G401 (cell line): ENCODE measurements around the gene DAPK3. TPM values are rescaled to one million over a fixed set of nuclear protein-coding genes. Genes with fewer than 3 reads are reported as not detected.
"Not testable (repeated sequence)": the region's sequence is repeated elsewhere in the genome, so short reads cannot be mapped to it uniquely, and the experiment has no call there.

Source experiments
- DNase-seq: peaks from one replicate; pipeline ENCODE4 v3.0.0-alpha.2; 2015; ENCODE audit warnings: low spot score
- in situ Hi-C: cut with HindIII; loops from 2 replicates; pipeline ENCODE4 v1.10.0; 2016; ENCODE audit warnings: low sequenced_read_pairs, mixed read lengths
- total RNA-seq: library from RNA; depleted of rRNA; stranded (reverse); fragments of >200 nt; shearing (Covaris generic); gene quantifications from 2 replicates; pipeline ENCODE4 v1.2.3, GENCODE V29; 2014

DAPK3 gene
- total RNA-seq, 1 experiment from 2014 or later, result 247 TPM

DNA sequence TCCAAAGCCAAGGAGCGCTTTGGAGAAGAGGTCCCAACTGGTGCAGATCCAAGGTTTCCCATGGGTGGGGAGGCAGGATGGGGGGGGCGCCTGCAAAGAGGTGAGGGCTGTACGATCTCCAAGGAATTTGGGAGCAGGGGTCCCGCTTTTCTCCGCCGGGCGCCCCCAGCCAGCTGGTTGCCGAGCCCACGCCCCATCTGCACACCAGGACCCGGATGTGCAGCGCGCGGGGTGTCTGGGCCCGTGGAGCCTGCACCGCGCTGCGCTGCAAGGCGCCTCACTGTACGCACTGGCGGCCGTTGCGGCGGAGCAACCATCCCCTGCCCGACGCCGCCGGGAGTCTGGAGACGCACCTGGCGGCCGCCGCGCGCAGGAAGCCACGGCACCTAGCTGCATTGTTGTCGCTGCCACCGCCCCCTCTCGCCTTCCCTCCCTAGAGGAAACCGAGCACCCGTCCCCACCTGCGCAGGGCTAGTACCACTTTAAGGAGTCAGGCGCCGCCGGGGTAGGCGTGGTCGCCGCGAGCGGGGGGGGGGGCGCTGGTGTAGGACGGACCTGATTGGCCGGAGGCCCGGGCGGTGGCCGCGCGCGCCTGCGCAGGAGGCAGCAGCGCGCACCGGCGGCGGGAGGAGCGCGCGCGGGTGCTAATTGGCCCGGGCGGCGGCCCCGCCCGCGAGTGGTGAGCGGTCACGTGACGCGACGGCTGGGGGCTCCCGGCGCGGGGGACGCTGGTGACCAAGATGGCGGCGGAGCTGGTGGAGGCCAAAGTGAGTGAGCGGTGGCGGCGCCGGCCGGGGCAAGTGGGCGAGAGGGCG lies 36.3 kb upstream of the DAPK3 start, which contains the start of gene PIAS4:
PIAS4 (plus strand) TSS at position 716 of the 815 bp plus-strand sequence; CDS start at position 741, 25 bp downstream.
- peak; percentile 93 for DNase-seq
- in situ Hi-C loops, result no loop called here

DNA sequence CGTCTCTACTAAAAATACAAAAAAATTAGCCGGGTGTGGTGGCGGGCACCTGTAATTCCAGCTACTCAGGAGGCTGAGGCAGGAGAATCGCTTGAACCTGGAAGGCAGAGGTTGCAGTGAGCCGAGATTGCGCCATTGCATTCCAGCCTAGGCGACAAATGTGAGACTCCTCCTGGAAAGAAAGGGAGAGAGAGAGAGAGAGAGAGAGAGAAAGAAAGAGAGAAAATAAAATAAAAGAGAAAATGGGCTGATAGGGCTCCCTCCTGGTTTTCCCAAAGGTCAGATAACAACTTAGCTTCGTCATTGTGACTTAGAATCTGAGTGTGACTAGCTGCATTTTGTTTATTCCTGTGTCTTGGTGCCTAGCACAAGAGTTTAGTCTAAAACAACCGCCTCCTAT lies 34.5 kb upstream of the DAPK3 start:
- in situ Hi-C loops, DNase-seq: not testable (repeated sequence)

DNA sequence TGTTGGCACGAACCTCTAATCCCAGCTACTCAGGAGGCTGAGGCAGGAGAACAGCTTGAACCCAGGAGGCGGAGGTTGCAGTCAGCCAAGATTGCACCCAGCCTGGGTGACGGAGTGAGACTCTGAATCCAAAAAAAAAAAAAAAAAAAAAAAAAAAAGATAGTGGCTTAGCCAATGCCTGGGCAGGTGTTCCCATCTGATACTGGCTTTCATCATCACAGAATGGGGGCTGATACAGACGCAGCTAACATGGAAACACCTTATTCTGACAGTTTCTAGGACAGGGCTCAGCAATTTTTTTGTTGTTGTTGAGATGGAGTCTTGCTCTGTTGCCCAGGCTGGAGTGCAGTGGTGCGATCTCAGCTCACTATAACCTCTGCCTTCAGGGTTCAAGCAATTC lies 29.9 kb upstream of the DAPK3 start:
- in situ Hi-C loops, DNase-seq: not testable (repeated sequence)

DNA sequence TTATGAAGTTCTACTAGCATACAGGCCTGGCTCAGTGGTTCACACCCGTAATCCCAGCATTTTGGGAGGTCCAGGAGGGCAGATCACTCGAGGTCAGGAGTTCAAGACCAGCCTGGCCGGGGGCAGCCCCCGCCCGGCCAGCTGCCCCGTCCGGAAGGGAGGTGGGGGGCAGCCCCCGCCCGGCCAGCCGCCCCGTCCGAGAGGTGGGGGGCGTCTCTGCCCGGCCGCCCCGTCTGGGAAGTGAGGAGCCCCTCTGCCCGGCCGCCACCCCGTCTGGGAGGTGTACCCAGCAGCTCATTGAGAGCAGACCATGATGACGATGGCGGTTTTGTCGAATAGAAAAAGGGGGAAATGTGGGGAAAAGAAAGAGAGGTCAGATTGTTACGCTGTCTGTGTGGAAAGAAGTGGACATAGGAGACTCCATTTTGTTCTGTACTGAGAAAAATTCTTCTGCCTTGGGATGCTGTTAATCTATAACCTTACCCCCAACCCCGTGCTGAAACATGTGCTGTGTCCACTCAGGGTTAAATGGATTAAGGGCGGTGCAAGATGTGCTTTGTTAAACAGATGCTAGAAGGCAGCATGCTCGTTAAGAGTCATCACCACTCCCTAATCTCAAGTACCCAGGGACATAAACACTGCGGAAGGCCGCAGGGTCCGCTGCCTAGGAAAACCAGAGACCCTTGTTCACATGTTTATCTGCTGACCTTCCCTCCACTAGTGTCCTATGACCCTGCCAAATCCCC lies 27.9 kb upstream of the DAPK3 start:
- in situ Hi-C loops, DNase-seq: not testable (repeated sequence)

DNA sequence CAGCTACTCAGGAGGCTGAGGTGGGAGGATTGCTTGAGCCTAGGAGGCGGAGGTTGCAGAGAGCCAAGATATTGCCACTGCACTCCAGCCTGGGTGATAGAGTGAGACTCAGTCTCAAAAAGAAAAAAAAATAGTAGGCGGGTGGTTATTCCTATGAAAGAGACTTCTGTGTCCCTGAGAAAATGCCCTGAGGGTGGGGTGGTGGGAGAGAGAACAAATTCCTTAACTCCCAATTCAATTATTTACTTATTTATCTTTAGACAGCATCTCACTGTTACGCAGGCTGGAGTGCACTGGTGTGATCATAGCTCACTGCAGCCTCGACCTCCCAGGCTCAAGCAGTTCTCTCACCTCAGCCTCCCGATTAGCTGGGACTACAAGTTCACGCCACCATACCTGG lies 24.7 kb upstream of the DAPK3 start:
- no peak for DNase-seq
- in situ Hi-C loops, result no loop called here

DNA sequence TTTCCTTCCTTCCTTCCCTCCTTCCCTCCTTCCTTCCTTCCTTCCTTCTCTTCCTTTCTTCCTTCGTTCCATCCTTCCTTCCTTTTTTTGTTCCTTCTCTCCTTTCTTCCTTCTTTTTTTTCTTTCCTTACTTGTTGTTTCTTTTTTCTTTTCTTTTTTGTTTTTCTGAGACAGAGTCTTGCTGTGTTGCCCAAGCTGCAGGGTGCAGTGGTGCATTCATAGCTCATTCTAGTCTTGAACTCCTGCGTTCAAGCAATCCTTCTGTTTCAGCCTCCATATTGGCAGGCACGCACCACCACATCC lies 19.9 kb upstream of the DAPK3 start:
- no peak for DNase-seq
- in situ Hi-C loops, result no loop called here

DNA sequence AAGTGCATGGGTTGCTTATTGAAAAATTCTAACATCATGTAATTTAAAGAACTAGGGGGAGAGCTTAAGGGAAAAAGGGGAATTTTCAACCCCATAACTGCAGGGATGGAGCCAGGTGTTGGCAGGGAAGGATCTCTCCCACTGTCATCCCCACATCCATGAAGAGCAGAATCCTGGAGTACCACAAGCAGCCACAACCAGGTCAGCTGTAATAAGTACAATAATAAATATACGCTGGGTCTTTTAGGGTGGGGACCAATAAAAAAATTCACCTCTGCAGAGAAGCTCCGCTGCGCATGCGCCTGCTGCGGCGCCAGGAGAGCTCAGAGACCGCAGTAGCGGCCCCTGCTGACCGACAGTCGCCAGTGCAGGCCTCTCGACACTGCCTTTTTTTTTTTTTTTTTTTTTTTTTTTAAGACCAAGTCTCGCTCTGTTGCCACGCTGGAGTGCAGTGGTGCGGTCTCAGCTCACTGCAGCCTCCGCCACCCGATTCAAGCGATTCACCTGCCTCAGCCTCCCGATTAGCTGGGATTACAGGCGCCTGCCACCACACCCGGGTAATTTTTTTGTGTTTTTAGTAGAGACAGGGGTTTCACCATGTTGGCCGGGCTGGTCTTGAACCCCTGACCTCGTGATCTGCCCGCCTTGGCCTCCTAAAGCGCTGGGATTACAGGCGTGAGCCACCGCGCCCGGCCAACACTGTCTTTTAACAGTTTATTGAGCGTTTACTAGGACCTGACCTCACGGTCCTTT lies 16.9 kb upstream of the DAPK3 start:
- peak; percentile 89 for DNase-seq
- in situ Hi-C loops, result no loop called here

DNA sequence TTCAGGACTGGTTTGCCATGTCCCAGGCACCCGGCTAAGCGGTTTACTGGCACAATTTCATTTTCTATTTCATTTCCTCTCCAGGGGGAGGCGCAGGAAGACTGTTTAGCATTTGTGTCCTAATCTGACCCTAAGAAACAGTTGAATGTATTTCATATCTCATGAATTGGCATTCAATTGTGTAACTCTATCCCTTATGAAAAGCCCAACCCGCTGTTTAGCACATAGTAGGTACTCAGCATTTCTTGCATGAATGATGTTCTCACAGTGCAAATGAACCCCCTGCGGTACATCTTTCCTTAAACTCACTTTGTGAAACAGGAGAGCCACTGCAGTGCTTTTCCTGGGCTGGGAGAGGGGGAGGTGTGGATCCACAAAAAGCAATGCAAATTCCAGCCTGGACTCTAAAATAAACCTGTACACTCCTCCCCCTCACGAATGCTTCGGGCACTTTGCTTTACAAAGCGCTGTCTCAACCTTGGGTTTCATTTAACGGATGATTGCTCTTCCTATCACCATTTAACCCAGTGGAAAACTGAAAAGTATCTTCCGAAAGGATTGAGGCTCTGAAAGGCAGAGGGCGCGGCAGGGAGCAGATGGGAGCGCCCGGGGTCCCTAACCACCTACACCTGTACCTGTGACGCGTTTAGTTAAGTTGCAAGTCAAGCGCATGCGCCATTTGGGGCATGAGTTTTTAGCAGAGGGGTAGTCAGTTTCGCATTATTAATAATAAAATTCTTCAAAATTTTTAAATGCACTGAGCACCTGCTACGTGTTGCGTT lies 15.6 kb upstream of the DAPK3 start:
- DNase-seq, result peak; percentile 94
- in situ Hi-C loops, result no loop called here

DNA sequence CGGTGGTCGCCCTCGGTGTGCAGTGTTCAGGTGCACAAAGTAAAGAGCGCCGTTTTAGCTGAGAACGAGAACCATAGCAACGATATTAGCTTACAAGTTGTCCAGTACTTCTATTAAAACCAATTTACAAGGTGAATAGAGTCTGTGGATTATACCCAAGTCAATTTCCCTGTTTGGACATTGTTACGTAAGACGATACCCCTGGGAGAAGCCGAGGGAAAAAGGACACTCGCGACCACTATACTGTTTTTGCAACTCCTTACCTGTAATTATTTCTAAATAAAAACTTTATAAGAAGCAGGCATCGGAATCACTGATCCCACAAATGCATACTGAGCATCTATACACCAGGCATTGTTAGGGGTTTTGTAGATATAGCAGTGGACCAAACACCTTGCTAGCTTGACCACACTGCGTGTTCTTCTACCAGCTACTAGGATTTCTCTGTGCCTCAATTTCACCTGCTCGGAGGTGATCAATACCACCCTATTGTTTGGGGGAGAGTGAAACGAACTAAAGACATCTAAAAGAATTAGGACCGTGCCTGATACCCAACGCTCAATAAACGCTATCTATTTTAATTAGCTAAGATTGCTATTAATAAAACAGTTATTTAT lies 14.9 kb upstream of the DAPK3 start:
- DNase-seq, result peak; percentile 48
- in situ Hi-C loops, result no loop called here

DNA sequence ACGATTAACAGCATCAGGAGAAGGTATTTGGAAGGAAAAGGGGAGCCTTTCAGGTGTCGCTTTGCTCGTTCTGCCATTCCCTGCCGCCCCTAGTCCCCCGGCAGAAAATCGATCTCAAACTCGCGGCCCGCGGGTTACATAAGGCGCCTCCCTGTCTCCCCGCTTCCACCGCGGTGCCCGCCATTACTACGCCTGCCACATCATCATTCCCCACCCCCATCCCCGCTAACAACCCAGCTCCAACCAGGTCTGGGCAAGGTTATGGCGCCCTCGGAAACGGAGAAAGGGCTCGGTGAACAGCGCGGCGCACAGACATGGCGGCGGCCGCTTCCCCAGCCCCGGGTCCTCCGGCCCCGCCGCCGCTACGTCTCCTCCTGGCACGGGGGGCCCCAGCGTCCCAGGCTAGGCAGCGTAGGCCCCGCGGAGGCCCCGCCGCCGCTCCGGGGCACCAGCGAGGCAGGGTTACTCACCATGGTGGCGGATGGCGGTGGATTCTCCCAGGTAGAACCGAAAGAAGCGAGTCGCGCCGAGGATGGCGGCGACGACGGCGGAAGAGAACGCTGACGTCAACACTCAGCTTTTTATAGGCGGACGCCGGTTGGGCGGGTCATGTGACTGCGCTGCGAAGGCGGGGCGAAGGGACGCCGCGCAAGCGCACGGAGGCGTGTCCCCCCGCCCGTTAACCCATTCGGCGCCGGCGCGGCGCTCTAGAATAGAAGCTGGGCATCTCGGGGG lies 14.2 kb upstream of the DAPK3 start, which contains the start of gene EEF2:
EEF2 (minus strand) TSS at position 556 of the 735 bp plus-strand sequence; CDS start at position 473, 83 bp downstream.
- DNase-seq, result peak; percentile 86
- in situ Hi-C loops, result no loop called here

DNA sequence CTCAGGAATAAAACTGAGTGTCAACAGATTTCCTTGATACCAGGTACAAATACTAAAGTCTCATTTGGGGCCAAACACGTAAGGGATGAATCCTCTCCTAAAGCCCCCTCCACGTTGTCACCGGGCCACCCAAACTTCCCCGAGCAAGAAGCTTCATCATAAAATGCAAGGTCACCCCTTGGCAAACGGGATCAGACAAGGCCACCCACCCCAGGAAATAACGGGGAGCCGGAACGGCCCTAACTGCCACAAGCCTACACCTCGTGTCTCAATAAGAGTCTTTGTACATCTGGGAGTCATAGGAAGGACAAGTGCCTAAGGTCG lies 13.6 kb upstream of the DAPK3 start:
- no peak for DNase-seq
- in situ Hi-C loops, result no loop called here

DNA sequence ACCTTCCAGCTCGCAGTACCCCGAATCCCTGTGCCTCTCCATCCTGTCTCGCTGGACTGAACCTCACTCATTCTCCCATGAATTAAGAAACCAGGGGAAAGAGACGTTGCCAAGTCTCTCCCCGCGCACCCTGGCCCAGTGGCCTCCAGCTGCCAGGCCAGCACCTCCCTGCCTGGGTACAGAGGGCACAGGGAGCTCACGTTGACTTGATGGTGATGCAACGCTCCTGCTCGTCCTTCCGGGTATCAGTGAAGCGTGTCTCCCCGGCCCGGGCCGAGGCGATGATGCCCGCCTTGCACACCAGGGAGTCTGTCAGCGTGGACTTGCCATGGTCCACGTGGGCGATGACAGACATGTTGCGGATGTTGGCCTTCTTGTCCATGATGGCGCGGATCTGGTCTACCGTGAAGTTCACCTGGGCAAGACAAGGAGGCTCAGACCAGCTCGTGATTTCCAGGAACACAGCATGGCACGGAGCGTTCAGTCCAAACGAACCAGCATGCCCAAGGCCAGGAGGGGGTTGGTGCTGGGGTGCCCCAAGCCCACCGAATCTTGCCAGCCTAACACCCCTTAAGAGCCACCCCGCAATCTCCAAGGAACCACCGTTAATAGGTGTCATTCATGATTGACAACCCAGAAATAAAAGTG lies 13.2 kb upstream of the DAPK3 start:
- in situ Hi-C loops, result no loop called here
- DNase-seq, result no peak

DNA sequence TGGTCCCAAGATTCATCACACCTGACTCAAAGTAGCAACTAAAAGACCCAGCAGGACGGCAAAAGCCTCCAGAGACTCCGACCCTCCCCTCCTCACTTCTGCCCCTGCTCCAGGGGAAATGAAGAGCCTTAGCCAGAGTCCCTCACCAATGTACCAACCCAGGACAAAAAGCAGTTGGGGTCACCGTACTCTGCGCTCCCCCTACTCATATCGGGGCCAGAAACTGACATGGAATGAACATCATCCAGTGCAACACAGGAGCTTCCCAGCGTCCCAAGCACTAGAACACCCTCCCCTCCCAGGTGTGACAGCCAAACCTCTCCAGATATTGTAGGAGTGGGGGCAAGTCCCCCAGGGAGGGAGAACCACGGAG lies 12.6 kb upstream of the DAPK3 start:
- in situ Hi-C loops, result no loop called here
- DNase-seq, result no peak

DNA sequence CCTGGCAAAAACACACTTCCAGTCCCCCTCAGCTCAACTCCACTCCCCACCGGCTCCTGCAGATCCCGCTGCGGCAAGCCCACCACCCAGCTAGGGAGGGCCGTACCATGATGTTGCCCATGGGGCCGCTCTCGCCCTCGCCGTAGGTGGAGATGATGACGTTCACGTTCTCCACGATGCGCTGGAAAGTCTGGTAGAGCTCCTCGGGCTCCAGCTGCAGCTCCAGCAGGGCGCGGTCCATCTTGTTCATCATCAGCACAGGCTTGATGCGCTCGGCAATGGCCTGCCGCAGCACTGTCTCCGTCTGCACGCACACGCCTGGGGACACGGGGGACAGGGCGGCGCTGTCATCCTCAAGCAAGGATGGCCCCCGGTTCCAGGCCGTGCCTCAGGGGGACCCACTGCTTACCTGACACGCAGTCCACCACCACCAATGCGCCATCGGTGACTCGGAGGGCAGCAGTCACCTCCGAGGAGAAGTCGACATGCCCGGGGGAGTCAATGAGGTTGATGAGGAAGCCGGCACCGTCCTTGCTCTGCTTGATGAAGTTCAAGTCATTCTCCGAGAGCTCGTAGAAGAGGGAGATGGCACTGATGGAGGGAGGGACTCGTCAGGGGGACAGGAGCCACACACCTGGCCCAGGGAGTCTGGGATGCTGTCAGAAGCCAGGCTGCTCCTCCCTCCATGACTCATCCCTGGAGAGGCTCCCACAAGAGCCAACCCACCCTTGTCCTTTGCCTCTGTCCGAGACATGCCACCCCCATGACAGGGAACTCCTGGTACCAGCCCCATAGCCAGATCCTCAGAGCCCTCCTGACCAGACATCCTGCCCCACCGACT lies 12.0 kb upstream of the DAPK3 start:
- no peak for DNase-seq

DNA sequence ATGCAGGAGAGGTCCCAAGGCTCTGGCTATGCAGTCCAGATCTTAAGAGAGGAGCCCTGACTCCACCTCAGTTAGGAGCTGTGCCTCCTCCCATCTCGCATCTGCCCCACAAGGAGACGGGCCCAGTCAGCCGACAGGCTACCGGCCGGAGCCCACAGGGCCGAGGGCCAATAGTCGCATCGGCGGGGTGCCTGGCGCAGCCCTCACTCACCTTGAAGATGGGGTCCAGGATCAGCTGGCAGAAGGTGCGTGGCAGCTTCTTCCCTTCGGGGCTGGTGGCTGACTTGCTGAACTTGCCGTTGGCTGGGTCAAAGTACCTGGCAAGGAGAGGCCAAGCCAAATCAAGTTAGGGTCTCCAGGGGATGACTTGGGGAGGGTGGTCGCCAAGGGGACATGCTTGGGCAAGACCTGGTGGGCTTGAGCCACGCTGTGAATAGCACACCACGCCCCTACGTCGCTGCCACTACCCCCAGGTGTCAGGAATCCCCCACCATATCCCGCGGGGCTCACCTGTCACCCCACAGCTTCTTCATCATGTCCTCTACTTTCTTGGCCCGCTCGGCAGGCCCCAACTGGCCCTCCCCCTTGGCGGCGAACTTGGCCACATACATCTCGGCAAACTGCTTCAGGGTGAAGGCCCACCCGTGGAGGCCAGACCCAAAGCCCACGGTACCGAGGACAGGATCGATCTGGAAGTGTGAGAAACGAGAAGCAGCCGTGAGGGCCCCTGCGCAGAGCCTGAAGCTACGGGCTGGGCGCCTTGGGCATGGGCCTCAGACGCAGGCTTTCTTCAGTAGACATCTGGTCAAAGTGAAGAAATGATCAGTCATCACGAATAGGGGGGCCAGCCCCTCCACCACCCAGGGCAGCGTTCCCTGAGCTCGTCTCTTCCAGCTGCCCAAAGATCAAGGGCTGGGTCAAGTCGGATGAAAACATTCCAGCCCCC lies 11.1 kb upstream of the DAPK3 start:
- in situ Hi-C loops, result no loop called here
- no peak for DNase-seq

More for the DNA sequence above, 12.0 kb upstream of the DAPK3 start:
- in situ Hi-C loops, result no loop called here

DNA sequence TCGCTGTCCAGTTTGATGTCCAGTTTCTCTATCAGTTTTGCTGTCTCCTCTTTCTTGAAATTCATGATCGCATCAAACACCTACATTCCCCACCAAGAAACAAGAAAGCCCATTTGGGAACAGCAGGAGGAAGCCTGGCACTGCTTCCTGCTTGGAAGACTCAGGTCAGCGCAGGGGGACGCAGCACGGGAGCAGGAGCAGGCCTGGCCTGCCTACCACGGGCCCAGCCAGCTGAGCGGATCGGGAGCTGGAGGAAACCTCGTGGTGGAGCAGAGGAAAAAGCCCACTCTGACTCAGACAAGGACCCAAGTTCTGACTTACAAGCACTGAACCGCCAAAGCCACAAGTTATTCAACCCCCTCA lies 10.5 kb upstream of the DAPK3 start:
- no peak for DNase-seq
- in situ Hi-C loops, result no loop called here
